Activated CD4-positive, alpha-beta T cell treated with anti-CD3 and anti-CD28 coated beads for 36 hours (primary cell): Measurements from ENCODE around the gene LRMDA. TPM values are rescaled to one million over a fixed set of nuclear protein-coding genes. Genes with fewer than 3 reads are reported as not detected.

Experiments
- ATAC-seq: fragments of 200-7000 bp; cut with Tn5 transposase; one replicate; pipeline ENCODE4 v1.10.0; 2021; ENCODE audit warnings: mild to moderate bottlenecking, moderate library complexity
- CTCF ChIA-PET: fragments of 350-600 bp; sonication (Branson Sonifier 250); formaldehyde crosslinking; loops from one replicate; lab custom pipeline; 2021; ENCODE audit warnings: antibody characterized with exemption; lab: Charles Lee
- POLR2A ChIA-PET: fragments of 350-600 bp; sonication (Branson Sonifier 250); formaldehyde crosslinking; loops from one replicate; lab custom pipeline; 2021; ENCODE audit warnings: antibody characterized with exemption, inconsistent platforms; lab: Charles Lee
- DNase-seq: peaks from one replicate; pipeline ENCODE4 v3.0.0-alpha.2; 2020
- H3K27ac Mint-ChIP-seq: one replicate; pipeline ENCODE4 v1.8.0; 2021; ENCODE audit warnings: mixed read lengths
- H3K27me3 Mint-ChIP-seq: one replicate; pipeline ENCODE4 v1.8.0; 2021; ENCODE audit warnings: mixed read lengths
- H3K36me3 Mint-ChIP-seq: one replicate; pipeline ENCODE4 v1.8.0; 2021; ENCODE audit warnings: low read depth, mixed read lengths
- H3K4me1 Mint-ChIP-seq: one replicate; pipeline ENCODE4 v1.8.0; 2021; ENCODE audit warnings: mixed read lengths
- H3K4me3 Mint-ChIP-seq: one replicate; pipeline ENCODE4 v1.8.0; 2021; ENCODE audit warnings: mild to moderate bottlenecking, moderate library complexity, mixed read lengths
- H3K9me3 Mint-ChIP-seq: one replicate; pipeline ENCODE4 v1.8.0; 2021; ENCODE audit warnings: low read depth, mixed read lengths
- intact Hi-C, 2 experiments: fragments of 100-400 bp; cut with DNase I in 1 of 2; cut with micrococcal nuclease in 1 of 2; formaldehyde crosslinking; loops; one replicate each; pipeline versions ENCODE4 v1.14.2 to v1.15.1; 2022 to 2024; cut with DNase I, micrococcal nuclease
- total RNA-seq, 2 experiments: library from RNA; stranded (reverse); gene quantifications; one replicate each; pipeline ENCODE4 v1.2.3, GENCODE V29; 2021

The LRMDA gene
- total RNA-seq, 2 experiments from 2014 or later, result not detected

GRCh38 chr10:75646218-75646915 is 214.9 kb downstream of the LRMDA start:
- H3K4me3 Mint-ChIP-seq, result no peak overlapping the region
- no peaks in the 10 kb centered on the region for H3K4me1 Mint-ChIP-seq
- DNase-seq (no peak), ATAC-seq (no peak)
- POLR2A ChIA-PET, result no interaction called here
- no peak overlapping the region for H3K27ac Mint-ChIP-seq
- no peaks in the 10 kb centered on the region for H3K36me3 Mint-ChIP-seq
- no peaks in the 10 kb centered on the region for H3K9me3 Mint-ChIP-seq
- intact Hi-C loops, result no loop called here
- CTCF ChIA-PET, result no interaction called here
- H3K27me3 Mint-ChIP-seq, result peaks cover 2% of the 10 kb centered on the region

GRCh38 chr10:75646916-75647315 is 215.5 kb downstream of the LRMDA start:
- ATAC-seq (no peak), DNase-seq (no peak)
- POLR2A ChIA-PET, result no interaction called here
- H3K36me3 Mint-ChIP-seq, result no peaks in the 10 kb centered on the region
- CTCF ChIA-PET, result interaction anchor here (0.6 kb wide), 1 partner anchor 377 kb away, joined by 3 read pairs; no protein-coding TSS in a partner anchor
- intact Hi-C loops, result no loop called here
- H3K27ac Mint-ChIP-seq, result no peak overlapping the region
- no peaks in the 10 kb centered on the region for H3K9me3 Mint-ChIP-seq
- peaks cover 2% of the 10 kb centered on the region for H3K27me3 Mint-ChIP-seq
- no peak overlapping the region for H3K4me3 Mint-ChIP-seq
- H3K4me1 Mint-ChIP-seq, result no peaks in the 10 kb centered on the region

GRCh38 chr10:75647675-75648074 is 216.3 kb downstream of the LRMDA start:
- ATAC-seq (no peak), DNase-seq (no peak)
- no peaks in the 10 kb centered on the region for H3K9me3 Mint-ChIP-seq
- POLR2A ChIA-PET, result no interaction called here
- CTCF ChIA-PET, result no interaction called here
- H3K27me3 Mint-ChIP-seq, result peaks cover 2% of the 10 kb centered on the region
- intact Hi-C loops, result no loop called here
- no peak overlapping the region for H3K4me3 Mint-ChIP-seq
- no peak overlapping the region for H3K27ac Mint-ChIP-seq
- H3K4me1 Mint-ChIP-seq, result no peaks in the 10 kb centered on the region
- H3K36me3 Mint-ChIP-seq, result no peaks in the 10 kb centered on the region

GRCh38 chr10:75648351-75648750 is 216.9 kb downstream of the LRMDA start:
- intact Hi-C loops, result no loop called here
- H3K27me3 Mint-ChIP-seq, result peaks cover 2% of the 10 kb centered on the region
- DNase-seq, result no peak
- no peak overlapping the region for H3K4me3 Mint-ChIP-seq
- H3K4me1 Mint-ChIP-seq, result no peaks in the 10 kb centered on the region
- no peak overlapping the region for H3K27ac Mint-ChIP-seq
- no peak for ATAC-seq
- POLR2A ChIA-PET, result no interaction called here
- CTCF ChIA-PET, result no interaction called here
- no peaks in the 10 kb centered on the region for H3K36me3 Mint-ChIP-seq
- H3K9me3 Mint-ChIP-seq, result no peaks in the 10 kb centered on the region

GRCh38 chr10:75648854-75649253 is 217.4 kb downstream of the LRMDA start:
- ATAC-seq (no peak), DNase-seq (no peak)
- intact Hi-C loops, result no loop called here
- Mint-ChIP-seq H3K4me3 (no peak overlapping the region), H3K36me3 (no peaks in the 10 kb centered on the region), H3K4me1 (no peaks in the 10 kb centered on the region), H3K27me3 (peaks cover 3% of the 10 kb centered on the region), H3K27ac (no peak overlapping the region), H3K9me3 (no peaks in the 10 kb centered on the region)
- CTCF ChIA-PET, result no interaction called here
- POLR2A ChIA-PET, result no interaction called here

- H3K9me3 Mint-ChIP-seq, result no peaks in the 10 kb centered on the region
Observed at GRCh38 chr10:75649466-75649865, 218.0 kb downstream of the LRMDA start.

GRCh38 chr10:75650648-75651047 is 219.2 kb downstream of the LRMDA start:
- no peak for DNase-seq

More at GRCh38 chr10:75649466-75649865, 218.0 kb downstream of the LRMDA start:
- Mint-ChIP-seq H3K4me1 (no peaks in the 10 kb centered on the region), H3K4me3 (no peak overlapping the region), H3K36me3 (no peaks in the 10 kb centered on the region), H3K27ac (no peak overlapping the region), H3K27me3 (peaks cover 3% of the 10 kb centered on the region)
- POLR2A ChIA-PET, result no interaction called here
- ATAC-seq, result no peak
- DNase-seq, result no peak
- intact Hi-C loops, result no loop called here
- CTCF ChIA-PET, result no interaction called here

GRCh38 chr10:75651417-75651816 is 220.0 kb downstream of the LRMDA start:
- CTCF ChIA-PET, result no interaction called here
- POLR2A ChIA-PET, result no interaction called here
- no peaks in the 10 kb centered on the region for H3K36me3 Mint-ChIP-seq
- no peaks in the 10 kb centered on the region for H3K9me3 Mint-ChIP-seq
- DNase-seq (no peak), ATAC-seq (no peak)
- no peak overlapping the region for H3K4me3 Mint-ChIP-seq
- no peaks in the 10 kb centered on the region for H3K4me1 Mint-ChIP-seq
- intact Hi-C loops, result no loop called here
- no peak overlapping the region for H3K27ac Mint-ChIP-seq
- peaks cover 3% of the 10 kb centered on the region for H3K27me3 Mint-ChIP-seq

More at GRCh38 chr10:75650648-75651047, 219.2 kb downstream of the LRMDA start:
- Mint-ChIP-seq H3K4me1 (no peaks in the 10 kb centered on the region), H3K4me3 (no peak overlapping the region), H3K27me3 (peaks cover 3% of the 10 kb centered on the region), H3K27ac (no peak overlapping the region), H3K9me3 (no peaks in the 10 kb centered on the region), H3K36me3 (no peaks in the 10 kb centered on the region)
- intact Hi-C loops, result no loop called here
- ChIA-PET CTCF (no interaction called here), POLR2A (no interaction called here)
- no peak for ATAC-seq

- no peak overlapping the region for H3K4me3 Mint-ChIP-seq
- ATAC-seq (no peak), DNase-seq (no peak)
- CTCF ChIA-PET, result no interaction called here
- intact Hi-C loops, result no loop called here
- H3K27me3 Mint-ChIP-seq, result peaks cover 2% of the 10 kb centered on the region
- no peak overlapping the region for H3K27ac Mint-ChIP-seq
- POLR2A ChIA-PET, result no interaction called here
- no peaks in the 10 kb centered on the region for H3K9me3 Mint-ChIP-seq
- H3K4me1 Mint-ChIP-seq, result no peaks in the 10 kb centered on the region
- no peaks in the 10 kb centered on the region for H3K36me3 Mint-ChIP-seq
Observed at GRCh38 chr10:75652146-75652740, 220.8 kb downstream of the LRMDA start.

- no peak for ATAC-seq
- Mint-ChIP-seq H3K4me3 (no peak overlapping the region), H3K9me3 (no peaks in the 10 kb centered on the region), H3K27ac (no peak overlapping the region), H3K27me3 (peaks cover 2% of the 10 kb centered on the region), H3K36me3 (no peaks in the 10 kb centered on the region), H3K4me1 (no peaks in the 10 kb centered on the region)
- DNase-seq, result no peak
- ChIA-PET CTCF (no interaction called here), POLR2A (no interaction called here)
- intact Hi-C loops, result no loop called here
Observed at GRCh38 chr10:75653761-75654160, 222.3 kb downstream of the LRMDA start.

- Mint-ChIP-seq H3K9me3 (no peaks in the 10 kb centered on the region), H3K27ac (no peak overlapping the region), H3K27me3 (peaks cover 3% of the 10 kb centered on the region), H3K4me1 (no peaks in the 10 kb centered on the region), H3K4me3 (no peak overlapping the region), H3K36me3 (no peaks in the 10 kb centered on the region)
- intact Hi-C loops, result no loop called here
- ChIA-PET POLR2A (no interaction called here), CTCF (no interaction called here)
- DNase-seq, result no peak
- ATAC-seq, result no peak
Observed at GRCh38 chr10:75654171-75654771, 222.8 kb downstream of the LRMDA start.

GRCh38 chr10:75654772-75655171 is 223.3 kb downstream of the LRMDA start:
- ATAC-seq (no peak), DNase-seq (no peak)
- intact Hi-C loops, result no loop called here
- ChIA-PET POLR2A (no interaction called here), CTCF (no interaction called here)
- H3K36me3 Mint-ChIP-seq, result no peaks in the 10 kb centered on the region
- no peaks in the 10 kb centered on the region for H3K9me3 Mint-ChIP-seq
- H3K4me3 Mint-ChIP-seq, result no peak overlapping the region
- H3K27me3 Mint-ChIP-seq, result peaks cover 4% of the 10 kb centered on the region
- no peak overlapping the region for H3K27ac Mint-ChIP-seq
- no peaks in the 10 kb centered on the region for H3K4me1 Mint-ChIP-seq
